ENCODE measurements around the gene PIAS4. TPM values are rescaled to one million over a fixed set of nuclear protein-coding genes. Genes with fewer than 3 reads are reported as not detected.
A peak's percentile ranks its signal among the peaks of the same experiment; 100 is the strongest.

Gene PIAS4
- total and polyA plus RNA-seq, 9 of the 15 experiments (the other 6 are each of a cell fraction or from before 2014, with no cell fraction given): 0.27 to 34.9 (median 14.4) TPM

- no peak for TF ChIP-seq THRA (IDR thresholded peaks at IDR 0.05)
- no peak for TF ChIP-seq NR3C1 (CRISPR knock-in tag; IDR thresholded peaks at IDR 0.05)
- peak; percentile 25 for TF ChIP-seq RBM39 (optimal IDR thresholded peaks at IDR 0.05; ENCODE audit: low read depth, low read length)
- TF ChIP-seq SUPT5H (IDR thresholded peaks at IDR 0.05): 0 out of 2 replicates have a peak, but pooled peaks have one; percentile 39
- no peak for TF ChIP-seq PBX2 (CRISPR knock-in tag; IDR thresholded peaks at IDR 0.05; ENCODE audit: low read depth)
- no peak for TF ChIP-seq PBX2 (tag; conservative IDR thresholded peaks at IDR 0.05; ENCODE audit: low read depth)
- 0 out of 2 replicates have a peak, but pooled peaks have one; percentile 16 for TF ChIP-seq POLR2A (conservative IDR thresholded peaks at IDR 0.05)
- peak; percentile 61 for TF ChIP-seq PRPF4 (IDR thresholded peaks at IDR 0.05; ENCODE audit: insufficient read depth, low read depth, low read length, poor library complexity, severe bottlenecking)
- TF ChIP-seq SIN3A (IDR thresholded peaks at IDR 0.05; ENCODE audit: borderline replicate concordance in 2 of 2, control insufficient read depth in 1 of 2, low read depth in 2 of 2, low read length in 2 of 2): peak in 1 of 2 experiments; percentile 27; a peak in 1 of 4 replicates
- peak; percentile 71 for TF ChIP-seq RBFOX2 (IDR thresholded peaks at IDR 0.05; ENCODE audit: low read depth, low read length)
- TF ChIP-seq CCNT2 (IDR thresholded peaks at IDR 0.05; ENCODE audit: borderline replicate concordance, extremely low read depth, insufficient read length, low read depth, low read length): peak; percentile 36
- TF ChIP-seq RBM22 (IDR thresholded peaks at IDR 0.05; ENCODE audit: low read depth, low read length, poor library complexity, severe bottlenecking): peak; percentile 67
- TF ChIP-seq POLR2AphosphoS5 (IDR thresholded peaks at IDR 0.05; ENCODE audit: control insufficient read depth, insufficient read depth, low read depth, low read length): peak; percentile 36; the same call in 1 of the 2 replicates
These were observed 25.5 kb upstream of the PIAS4 start (continued) for GRCh38 chr19:3981736-3982681.
